ENCODE results near the gene CDC16. TPM values are rescaled to one million over a fixed set of nuclear protein-coding genes. Genes with fewer than 3 reads are reported as not detected.

The CDC16 gene
- polyA plus RNA-seq, 4 donors: 39.4 to 87.8 (median 48.5) TPM

DNA sequence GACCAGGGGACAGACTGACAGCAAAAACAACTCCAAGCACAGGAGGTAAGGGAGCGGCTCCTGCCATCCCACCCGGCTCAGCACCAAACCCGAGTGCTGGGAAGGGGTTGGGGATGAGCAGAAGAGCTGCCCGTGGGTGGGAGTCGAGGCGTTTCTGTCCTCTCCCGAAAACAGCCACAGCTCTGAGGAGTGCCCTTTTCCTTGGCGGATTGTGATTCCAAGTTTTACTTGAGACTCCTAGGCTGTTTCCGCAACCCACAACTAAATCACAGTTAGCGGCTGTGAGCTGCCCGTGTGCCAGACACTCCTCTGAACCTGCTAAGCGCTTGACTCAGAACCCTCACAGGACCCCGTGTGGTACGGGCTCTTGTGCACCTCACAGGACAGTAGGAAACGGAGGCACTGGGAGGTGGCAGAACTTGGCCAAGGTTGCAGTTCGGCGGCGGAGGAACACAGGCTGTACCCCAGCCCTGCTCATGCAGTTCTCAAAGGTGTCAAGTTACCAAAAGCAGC is 34.2 kb upstream of the CDC16 start:
- Histone ChIP-seq H3K27me3 (ENCODE audit: control insufficient read depth in 3 of 3, insufficient read depth in 3 of 3, low read length in 3 of 3) (peaks cover 3 to 14% (median 5%) of the 10 kb centered on the region in 3 donors), H3K9me3 (ENCODE audit: control insufficient read depth in 2 of 2, insufficient read depth in 1 of 2, low read depth in 1 of 2, low read length in 1 of 2) (peaks cover 0 to 11% of the 10 kb centered on the region in 2 donors), H3K27ac (ENCODE audit: low read depth in 1 of 3, low read length in 2 of 3) (no peak overlapping the region), H3K36me3 (ENCODE audit: control insufficient read depth in 3 of 3, insufficient read depth in 2 of 3, low read depth in 1 of 3, low read length in 3 of 3) (no peaks in the 10 kb centered on the region), H3K4me3 (ENCODE audit: low read depth in 1 of 3, low read length in 3 of 3) (no peak overlapping the region), H3K4me1 (ENCODE audit: control insufficient read depth in 3 of 3, insufficient read depth in 2 of 3, low read depth in 1 of 3, low read length in 2 of 3) (no peaks in the 10 kb centered on the region)
- FAIRE-seq (no peak), DNase-seq (peak in 1 of 2 donors; percentile 4)
- WGBS, 3 donors: 43 to 56% (median 53%) methylated on average over 18 of the region's 18 CpGs

DNA sequence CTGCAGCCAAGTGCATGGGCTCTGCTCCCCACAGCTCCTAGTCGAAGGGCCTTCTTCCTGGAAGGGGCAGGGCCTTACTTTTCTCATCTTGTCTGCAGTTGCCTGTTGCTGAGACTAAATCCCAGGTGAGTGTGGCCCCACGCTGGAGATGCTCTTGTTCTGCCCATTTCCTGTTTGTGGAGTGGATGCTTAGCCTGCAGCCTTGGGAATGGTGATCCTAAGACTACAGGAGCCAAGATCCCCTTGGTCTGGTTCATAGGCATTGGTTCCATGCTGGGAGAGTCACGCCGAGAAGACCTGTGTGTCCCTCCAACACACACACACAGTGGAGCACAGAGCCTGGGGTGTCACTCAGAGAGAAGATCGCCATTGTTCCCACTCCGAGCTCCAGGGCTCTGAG is 32.1 kb upstream of the CDC16 start:
- FAIRE-seq (no peak), DNase-seq (no peak)
- Histone ChIP-seq H3K36me3 (ENCODE audit: control insufficient read depth in 3 of 3, insufficient read depth in 2 of 3, low read depth in 1 of 3, low read length in 3 of 3) (no peaks in the 10 kb centered on the region), H3K9me3 (ENCODE audit: control insufficient read depth in 2 of 2, insufficient read depth in 1 of 2, low read depth in 1 of 2, low read length in 1 of 2) (peaks cover 0 to 22% of the 10 kb centered on the region in 2 donors), H3K27ac (ENCODE audit: low read depth in 1 of 3, low read length in 2 of 3) (no peak overlapping the region), H3K27me3 (ENCODE audit: control insufficient read depth in 3 of 3, insufficient read depth in 3 of 3, low read length in 3 of 3) (peaks cover 3 to 9% (median 3%) of the 10 kb centered on the region in 3 donors), H3K4me1 (ENCODE audit: control insufficient read depth in 3 of 3, insufficient read depth in 2 of 3, low read depth in 1 of 3, low read length in 2 of 3) (no peaks in the 10 kb centered on the region), H3K4me3 (ENCODE audit: low read depth in 1 of 3, low read length in 3 of 3) (no peak overlapping the region)
- WGBS, 3 donors: 82 to 84% (median 83%) methylated on average over 6 of the region's 6 CpGs

DNA sequence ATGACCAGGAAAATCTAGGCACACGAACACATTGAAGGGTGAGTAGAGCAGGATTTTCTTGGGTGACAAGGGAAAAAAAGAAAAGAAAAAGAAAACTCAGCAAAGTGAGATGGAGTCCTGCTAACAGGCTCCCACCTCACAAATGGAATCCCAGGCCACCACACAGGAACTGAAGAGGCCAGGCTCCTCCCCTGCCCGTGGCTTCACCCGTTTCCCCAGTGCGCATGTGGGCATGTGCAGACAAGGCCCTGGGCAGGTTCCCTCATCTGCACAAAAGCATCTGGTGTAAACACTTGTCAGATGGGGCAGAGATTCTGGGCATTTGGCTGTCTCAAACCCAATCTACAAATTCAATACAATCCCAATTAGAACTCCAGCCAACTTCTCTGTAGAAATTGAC is 31.2 kb upstream of the CDC16 start:
- 52 to 80% (median 65%) methylated on average over 4 of the region's 4 CpGs for WGBS, 3 donors

DNA sequence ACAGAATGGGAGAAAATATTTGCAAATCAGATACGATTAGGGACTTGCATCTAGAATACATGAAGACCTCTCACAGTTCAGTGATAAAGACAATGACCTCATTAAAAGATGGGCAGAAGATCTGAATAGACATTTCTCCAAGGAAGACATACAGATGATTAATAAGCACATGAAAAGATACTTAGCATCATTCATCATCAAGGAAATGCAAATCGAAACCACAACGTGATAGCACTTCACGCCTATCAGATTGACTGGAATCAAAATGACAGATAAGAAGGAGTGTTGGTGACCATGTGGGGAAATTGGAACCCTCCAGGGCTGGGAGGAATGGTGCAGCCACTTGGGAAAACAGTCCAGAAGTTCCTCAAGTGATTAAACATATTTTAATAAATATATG is 29.8 kb upstream of the CDC16 start:
- H3K4me3 ChIP-seq (ENCODE audit: low read depth in 1 of 3, low read length in 3 of 3): no peak overlapping the region
- 51 to 70% (median 55%) methylated on average over 4 of the region's 4 CpGs for WGBS, 3 donors
- H3K27ac ChIP-seq (ENCODE audit: low read depth in 1 of 3, low read length in 2 of 3): no peak overlapping the region
- DNase-seq (no peak), FAIRE-seq (no peak)
- H3K4me1 ChIP-seq (ENCODE audit: control insufficient read depth in 3 of 3, insufficient read depth in 2 of 3, low read depth in 1 of 3, low read length in 2 of 3): no peaks in the 10 kb centered on the region
- H3K27me3 ChIP-seq (ENCODE audit: control insufficient read depth in 3 of 3, insufficient read depth in 3 of 3, low read length in 3 of 3): peaks cover 3 to 9% (median 3%) of the 10 kb centered on the region in 3 donors
- no peaks in the 10 kb centered on the region for H3K36me3 ChIP-seq (ENCODE audit: control insufficient read depth in 3 of 3, insufficient read depth in 2 of 3, low read depth in 1 of 3, low read length in 3 of 3)
- peaks cover 0 to 20% of the 10 kb centered on the region in 2 donors for H3K9me3 ChIP-seq (ENCODE audit: control insufficient read depth in 2 of 2, insufficient read depth in 1 of 2, low read depth in 1 of 2, low read length in 1 of 2)

More for the DNA sequence above, 31.2 kb upstream of the CDC16 start:
- no peaks in the 10 kb centered on the region for H3K4me1 ChIP-seq (ENCODE audit: control insufficient read depth in 3 of 3, insufficient read depth in 2 of 3, low read depth in 1 of 3, low read length in 2 of 3)
- FAIRE-seq (no peak), DNase-seq (no peak)
- no peaks in the 10 kb centered on the region for H3K36me3 ChIP-seq (ENCODE audit: control insufficient read depth in 3 of 3, insufficient read depth in 2 of 3, low read depth in 1 of 3, low read length in 3 of 3)
- peaks cover 0 to 20% of the 10 kb centered on the region in 2 donors for H3K9me3 ChIP-seq (ENCODE audit: control insufficient read depth in 2 of 2, insufficient read depth in 1 of 2, low read depth in 1 of 2, low read length in 1 of 2)
- H3K27me3 ChIP-seq (ENCODE audit: control insufficient read depth in 3 of 3, insufficient read depth in 3 of 3, low read length in 3 of 3): peaks cover 3 to 9% (median 3%) of the 10 kb centered on the region in 3 donors
- no peak overlapping the region for H3K27ac ChIP-seq (ENCODE audit: low read depth in 1 of 3, low read length in 2 of 3)
- no peak overlapping the region for H3K4me3 ChIP-seq (ENCODE audit: low read depth in 1 of 3, low read length in 3 of 3)

GRCh38 chr13:114208134-114208533 is 26.6 kb upstream of the CDC16 start:
- Histone ChIP-seq H3K4me1 (ENCODE audit: control insufficient read depth in 3 of 3, insufficient read depth in 2 of 3, low read depth in 1 of 3, low read length in 2 of 3) (no peaks in the 10 kb centered on the region), H3K9me3 (ENCODE audit: control insufficient read depth in 2 of 2, insufficient read depth in 1 of 2, low read depth in 1 of 2, low read length in 1 of 2) (peaks cover 0 to 11% of the 10 kb centered on the region in 2 donors), H3K4me3 (ENCODE audit: low read depth in 1 of 3, low read length in 3 of 3) (no peak overlapping the region), H3K27me3 (ENCODE audit: control insufficient read depth in 3 of 3, insufficient read depth in 3 of 3, low read length in 3 of 3) (peaks cover 0 to 7% (median 0%) of the 10 kb centered on the region in 3 donors), H3K27ac (ENCODE audit: low read depth in 1 of 3, low read length in 2 of 3) (no peak overlapping the region), H3K36me3 (ENCODE audit: control insufficient read depth in 3 of 3, insufficient read depth in 2 of 3, low read depth in 1 of 3, low read length in 3 of 3) (no peaks in the 10 kb centered on the region)
- FAIRE-seq (no peak), DNase-seq (no peak)
- WGBS, 3 donors: 79 to 84% (median 81%) methylated on average over 6 of the region's 6 CpGs

GRCh38 chr13:114211446-114212157 is 23.1 kb upstream of the CDC16 start:
- no peak for FAIRE-seq
- H3K4me3 ChIP-seq (ENCODE audit: low read depth in 1 of 3, low read length in 3 of 3): no peak overlapping the region
- no peaks in the 10 kb centered on the region for H3K4me1 ChIP-seq (ENCODE audit: control insufficient read depth in 3 of 3, insufficient read depth in 2 of 3, low read depth in 1 of 3, low read length in 2 of 3)
- H3K9me3 ChIP-seq (ENCODE audit: control insufficient read depth in 2 of 2, insufficient read depth in 1 of 2, low read depth in 1 of 2, low read length in 1 of 2): peaks cover 0 to 9% of the 10 kb centered on the region in 2 donors
- 57 to 73% (median 57%) methylated on average over 26 of the region's 26 CpGs for WGBS, 3 donors
- peaks cover 0 to 7% (median 0%) of the 10 kb centered on the region in 3 donors for H3K27me3 ChIP-seq (ENCODE audit: control insufficient read depth in 3 of 3, insufficient read depth in 3 of 3, low read length in 3 of 3)
- no peaks in the 10 kb centered on the region for H3K36me3 ChIP-seq (ENCODE audit: control insufficient read depth in 3 of 3, insufficient read depth in 2 of 3, low read depth in 1 of 3, low read length in 3 of 3)
- DNase-seq: no peak
- no peak overlapping the region for H3K27ac ChIP-seq (ENCODE audit: low read depth in 1 of 3, low read length in 2 of 3)

DNA sequence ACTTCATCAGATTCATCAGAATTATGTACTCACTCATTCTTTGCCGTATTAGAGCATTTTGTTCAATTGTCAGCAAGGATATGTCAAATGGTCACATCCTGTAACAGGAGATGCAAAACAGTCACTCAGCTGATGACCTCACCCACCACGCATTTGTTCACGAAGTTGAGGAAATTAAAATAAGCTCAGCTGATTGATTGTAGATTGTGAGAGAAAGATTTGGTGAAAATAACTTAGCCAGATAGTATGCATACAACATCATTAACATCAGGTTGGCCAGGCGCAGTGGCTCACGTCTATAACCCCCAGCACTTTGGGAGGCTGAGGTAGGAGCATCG is 22.6 kb upstream of the CDC16 start:
- no peak overlapping the region for H3K4me3 ChIP-seq (ENCODE audit: low read depth in 1 of 3, low read length in 3 of 3)
- H3K27me3 ChIP-seq (ENCODE audit: control insufficient read depth in 3 of 3, insufficient read depth in 3 of 3, low read length in 3 of 3): peaks cover 0 to 7% (median 0%) of the 10 kb centered on the region in 3 donors
- FAIRE-seq (no peak), DNase-seq (no peak)
- WGBS, 3 donors: 71 to 77% (median 72%) methylated on average over 6 of the region's 6 CpGs
- H3K27ac ChIP-seq (ENCODE audit: low read depth in 1 of 3, low read length in 2 of 3): no peak overlapping the region
- peaks cover 0 to 4% of the 10 kb centered on the region in 2 donors for H3K9me3 ChIP-seq (ENCODE audit: control insufficient read depth in 2 of 2, insufficient read depth in 1 of 2, low read depth in 1 of 2, low read length in 1 of 2)
- H3K36me3 ChIP-seq (ENCODE audit: control insufficient read depth in 3 of 3, insufficient read depth in 2 of 3, low read depth in 1 of 3, low read length in 3 of 3): no peaks in the 10 kb centered on the region
- H3K4me1 ChIP-seq (ENCODE audit: control insufficient read depth in 3 of 3, insufficient read depth in 2 of 3, low read depth in 1 of 3, low read length in 2 of 3): no peaks in the 10 kb centered on the region

GRCh38 chr13:114213980-114214379 is 20.7 kb upstream of the CDC16 start:
- Histone ChIP-seq H3K36me3 (ENCODE audit: control insufficient read depth in 3 of 3, insufficient read depth in 2 of 3, low read depth in 1 of 3, low read length in 3 of 3) (no peaks in the 10 kb centered on the region), H3K27ac (ENCODE audit: low read depth in 1 of 3, low read length in 2 of 3) (no peak overlapping the region), H3K27me3 (ENCODE audit: control insufficient read depth in 3 of 3, insufficient read depth in 3 of 3, low read length in 3 of 3) (peaks cover 0 to 7% (median 0%) of the 10 kb centered on the region in 3 donors), H3K4me1 (ENCODE audit: control insufficient read depth in 3 of 3, insufficient read depth in 2 of 3, low read depth in 1 of 3, low read length in 2 of 3) (no peaks in the 10 kb centered on the region), H3K4me3 (ENCODE audit: low read depth in 1 of 3, low read length in 3 of 3) (no peak overlapping the region), H3K9me3 (ENCODE audit: control insufficient read depth in 2 of 2, insufficient read depth in 1 of 2, low read depth in 1 of 2, low read length in 1 of 2) (no peaks in the 10 kb centered on the region)
- DNase-seq: no peak
- FAIRE-seq: no peak
- WGBS, 3 donors: 78 to 85% (median 82%) methylated on average over 7 of the region's 7 CpGs

All from small intestine (tissue), 7 donors.